ENCODE measurements around the gene JAML.
A peak's percentile ranks its signal among the peaks of the same experiment; 100 is the strongest.

Gene JAML

DNA sequence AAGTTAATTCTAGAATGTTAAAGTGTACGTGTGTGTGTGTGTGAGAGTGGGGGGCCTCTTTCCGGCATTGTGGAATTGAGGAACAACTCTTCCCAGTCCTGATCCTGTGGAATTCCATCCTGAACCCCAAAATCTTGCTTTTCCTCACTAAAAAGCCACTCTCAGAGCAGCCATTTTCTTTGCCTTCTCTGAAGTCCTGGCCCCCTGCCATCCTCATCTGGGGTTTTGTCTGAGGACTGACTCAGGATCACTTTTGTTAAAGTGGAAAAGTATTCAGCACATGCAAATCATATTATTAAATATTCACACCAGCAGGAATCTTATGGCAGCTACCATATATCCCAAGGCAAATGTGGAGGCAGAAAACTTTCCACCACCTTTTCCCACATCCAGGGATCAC lies 76.0 kb downstream of the JAML start:
- H3K36me3 ChIP-seq (ENCODE audit: insufficient read depth, low read length): no peaks in the 10 kb centered on the region
- TF ChIP-seq CTCF (conservative IDR thresholded peaks at IDR 0.05; ENCODE audit: low read length) (no peak), EZH2phosphoT487 (IDR thresholded peaks at IDR 0.05; ENCODE audit: borderline replicate concordance) (no peak)
- H3K4me3 ChIP-seq (ENCODE audit: low read length, poor library complexity, severe bottlenecking): no peak overlapping the region
- H3K4me2 ChIP-seq (ENCODE audit: low read depth, low read length, poor library complexity, severe bottlenecking): no peak overlapping the region
- no peaks in the 10 kb centered on the region for H3K9me3 ChIP-seq (ENCODE audit: insufficient read depth, low read depth, low read length)
- no peaks in the 10 kb centered on the region for H3F3A ChIP-seq (ENCODE audit: low read depth)
- H3K4me1 ChIP-seq (ENCODE audit: insufficient read depth, low read length, poor library complexity, severe bottlenecking): no peaks in the 10 kb centered on the region
- H3K9me2 ChIP-seq (replicated peaks; ENCODE audit: low read depth, low read length): no peaks in the 10 kb centered on the region
- no peak overlapping the region for H2AFZ ChIP-seq (ENCODE audit: low read length)
- H4K20me1 ChIP-seq (ENCODE audit: insufficient read depth, low read length, poor library complexity, severe bottlenecking): no peaks in the 10 kb centered on the region
- peaks cover 32% of the 10 kb centered on the region for H3K27me3 ChIP-seq (ENCODE audit: insufficient read depth, low read length, poor library complexity, severe bottlenecking)
- no peak overlapping the region for H3K9ac ChIP-seq (ENCODE audit: low read depth, low read length, poor library complexity, severe bottlenecking)
- no peaks in the 10 kb centered on the region for H3K79me2 ChIP-seq (ENCODE audit: insufficient read depth, low read length)

DNA sequence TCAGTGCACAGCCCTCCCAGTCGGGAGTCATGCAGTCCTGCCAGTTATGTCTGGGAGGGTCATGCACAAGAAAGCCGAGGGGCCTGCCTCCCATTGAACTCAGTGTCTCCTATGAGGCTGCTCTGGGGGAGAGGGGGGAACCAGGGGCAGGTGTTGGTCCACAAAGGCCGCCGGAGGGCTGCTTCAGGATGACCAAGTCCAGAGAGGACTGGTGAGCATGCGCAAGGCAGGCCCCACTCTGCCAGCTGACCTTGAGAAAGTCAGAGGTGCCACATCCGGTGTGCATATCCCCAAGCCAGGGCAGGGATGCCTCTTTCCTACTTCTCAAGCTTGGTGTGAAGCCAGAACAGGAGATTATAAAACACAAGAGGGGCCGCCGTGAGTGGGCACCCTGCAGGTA lies 76.6 kb downstream of the JAML start:
- Histone ChIP-seq H3K36me3 (ENCODE audit: insufficient read depth, low read length) (no peaks in the 10 kb centered on the region), H3K9me3 (ENCODE audit: insufficient read depth, low read depth, low read length) (no peaks in the 10 kb centered on the region), H3K9ac (ENCODE audit: low read depth, low read length, poor library complexity, severe bottlenecking) (no peak overlapping the region), H3K9me2 (replicated peaks; ENCODE audit: low read depth, low read length) (no peaks in the 10 kb centered on the region), H4K20me1 (ENCODE audit: insufficient read depth, low read length, poor library complexity, severe bottlenecking) (no peaks in the 10 kb centered on the region), H3F3A (ENCODE audit: low read depth) (no peaks in the 10 kb centered on the region), H3K4me3 (ENCODE audit: low read length, poor library complexity, severe bottlenecking) (no peak overlapping the region), H3K4me1 (ENCODE audit: insufficient read depth, low read length, poor library complexity, severe bottlenecking) (no peaks in the 10 kb centered on the region), H3K27me3 (ENCODE audit: insufficient read depth, low read length, poor library complexity, severe bottlenecking) (peaks cover 26% of the 10 kb centered on the region), H3K79me2 (ENCODE audit: insufficient read depth, low read length) (no peaks in the 10 kb centered on the region), H3K4me2 (ENCODE audit: low read depth, low read length, poor library complexity, severe bottlenecking) (no peak overlapping the region), H2AFZ (ENCODE audit: low read length) (peak overlapping the region; percentile 76)
- TF ChIP-seq CTCF (conservative IDR thresholded peaks at IDR 0.05; ENCODE audit: low read length): no peak
- no peak for TF ChIP-seq EZH2phosphoT487 (IDR thresholded peaks at IDR 0.05; ENCODE audit: borderline replicate concordance)

- peaks cover 19% of the 10 kb centered on the region for H3K27me3 ChIP-seq (ENCODE audit: insufficient read depth, low read length, poor library complexity, severe bottlenecking)
- no peak overlapping the region for H3K9ac ChIP-seq (ENCODE audit: low read depth, low read length, poor library complexity, severe bottlenecking)
- no peaks in the 10 kb centered on the region for H3K4me1 ChIP-seq (ENCODE audit: insufficient read depth, low read length, poor library complexity, severe bottlenecking)
- no peaks in the 10 kb centered on the region for H3F3A ChIP-seq (ENCODE audit: low read depth)
- no peaks in the 10 kb centered on the region for H3K9me2 ChIP-seq (replicated peaks; ENCODE audit: low read depth, low read length)
- H3K9me3 ChIP-seq (ENCODE audit: insufficient read depth, low read depth, low read length): no peaks in the 10 kb centered on the region
- H4K20me1 ChIP-seq (ENCODE audit: insufficient read depth, low read length, poor library complexity, severe bottlenecking): no peaks in the 10 kb centered on the region
- H3K79me2 ChIP-seq (ENCODE audit: insufficient read depth, low read length): no peaks in the 10 kb centered on the region
- no peak overlapping the region for H3K4me2 ChIP-seq (ENCODE audit: low read depth, low read length, poor library complexity, severe bottlenecking)
- no peak for TF ChIP-seq EZH2phosphoT487 (IDR thresholded peaks at IDR 0.05; ENCODE audit: borderline replicate concordance)
- H3K36me3 ChIP-seq (ENCODE audit: insufficient read depth, low read length): no peaks in the 10 kb centered on the region
- peak overlapping the region; percentile 76 for H2AFZ ChIP-seq (ENCODE audit: low read length)
- no peak overlapping the region for H3K4me3 ChIP-seq (ENCODE audit: low read length, poor library complexity, severe bottlenecking)
Observed at GRCh38 chr11:118147502-118147901, 77.3 kb downstream of the JAML start.

GRCh38 chr11:118146554-118146953 lies 78.3 kb downstream of the JAML start:
- Histone ChIP-seq H3K9me2 (replicated peaks; ENCODE audit: low read depth, low read length) (no peaks in the 10 kb centered on the region), H3F3A (ENCODE audit: low read depth) (no peaks in the 10 kb centered on the region), H4K20me1 (ENCODE audit: insufficient read depth, low read length, poor library complexity, severe bottlenecking) (no peaks in the 10 kb centered on the region), H2AFZ (ENCODE audit: low read length) (no peak overlapping the region), H3K9me3 (ENCODE audit: insufficient read depth, low read depth, low read length) (no peaks in the 10 kb centered on the region), H3K36me3 (ENCODE audit: insufficient read depth, low read length) (no peaks in the 10 kb centered on the region), H3K4me2 (ENCODE audit: low read depth, low read length, poor library complexity, severe bottlenecking) (no peak overlapping the region), H3K27me3 (ENCODE audit: insufficient read depth, low read length, poor library complexity, severe bottlenecking) (peaks cover 9% of the 10 kb centered on the region), H3K4me1 (ENCODE audit: insufficient read depth, low read length, poor library complexity, severe bottlenecking) (no peaks in the 10 kb centered on the region), H3K4me3 (ENCODE audit: low read length, poor library complexity, severe bottlenecking) (no peak overlapping the region), H3K9ac (ENCODE audit: low read depth, low read length, poor library complexity, severe bottlenecking) (no peak overlapping the region), H3K79me2 (ENCODE audit: insufficient read depth, low read length) (no peaks in the 10 kb centered on the region)
- TF ChIP-seq CTCF (conservative IDR thresholded peaks at IDR 0.05; ENCODE audit: low read length) (no peak), EZH2phosphoT487 (IDR thresholded peaks at IDR 0.05; ENCODE audit: borderline replicate concordance) (no peak)
